Testis (tissue), 5 donors: Measurements from ENCODE around the gene PRPS2. TPM values are rescaled to one million over a fixed set of nuclear protein-coding genes. Genes with fewer than 3 reads are reported as not detected.

Source experiments
- DNase-seq: peaks from one replicate; pipeline ENCODE4 v3.0.0-alpha.2; 2019
- H3K27ac ChIP-seq, 2 donors: fragments of 200-600 bp; sonication (generic); one replicate each; pipeline ENCODE4 v1.5.1; 2019
- H3K27me3 ChIP-seq: fragments of 200-600 bp; sonication (generic); one replicate; pipeline ENCODE4 v1.5.1; 2019
- H3K36me3 ChIP-seq: fragments of 200-600 bp; sonication (generic); one replicate; pipeline ENCODE4 v1.5.1; 2017; ENCODE audit warnings: low read depth; ENCODE audit errors: missing control alignments
- H3K4me1 ChIP-seq: fragments of 200-600 bp; sonication (generic); one replicate; pipeline ENCODE4 v1.5.1; 2019
- H3K4me3 ChIP-seq, 2 donors: fragments of 200-600 bp; sonication (generic); one replicate each; pipeline ENCODE4 v1.5.1; 2017 to 2019
- H3K9me3 ChIP-seq: fragments of 200-600 bp; sonication (generic); one replicate; pipeline ENCODE4 v1.5.1; 2017
- CTCF ChIP-seq, 3 experiments: fragments of 450-650 bp in 2 of 3; fragments of 200-600 bp in 1 of 3; sonication (generic) in 1 of 3; IDR thresholded peaks; one replicate each; pipeline ENCODE4 v1.5.1; 2016 to 2019; ENCODE audit warnings: antibody characterized with exemption in 3 of 3, mild to moderate bottlenecking in 2 of 3, moderate library complexity in 1 of 3
- POLR2A ChIP-seq: fragments of 450-650 bp; IDR thresholded peaks from one replicate; pipeline ENCODE4 v1.6.1; 2017; ENCODE audit warnings: antibody characterized with exemption, mild to moderate bottlenecking, moderate library complexity
- WGBS, 2 donors: methylation state at CpG; one replicate each; pipeline ENCODE4 v1.1.5; 2018; 5-methylcytosine and 5-hydroxymethylcytosine counted together
- intact Hi-C: fragments of 100-400 bp; cut with DNase I; formaldehyde crosslinking; loops from one replicate; pipeline ENCODE4 v1.15.1; 2023; ENCODE audit warnings: low total_unique reads
- long read RNA-seq, 2 donors: transcript quantifications; one replicate each; lab custom pipeline, GENCODE V29; 2026
- polyA plus RNA-seq: library from polyadenylated mRNA; stranded (reverse); fragments of 350-450 nt; fragmentation: Illumina TruSeq; extraction: RNeasy Lipid Tissue Mini Kit (QIAGEN cat#74804); gene quantifications from one replicate; pipeline ENCODE4 v1.2.3, GENCODE V29; 2014; ENCODE audit warnings: low read depth, low replicate concordance; ENCODE audit not compliant: insufficient read depth
- total RNA-seq, 2 donors: library from RNA; depleted of rRNA; stranded (reverse); fragments of >200 nt; gene quantifications; one replicate each; pipeline ENCODE4 v1.2.3, GENCODE V29; 2016

PRPS2 gene
- total RNA-seq (100 to 1,000 TPM; 331 to 693 TPM), polyA plus RNA-seq (224 TPM)
- long read RNA-seq, donor 1, transcript PRPS2-202 (7 exons, 2,511 nt) = major isoform, 30 of 36 reads
- long read RNA-seq, donor 1, partial matches to known transcripts = 0 of 36 reads
- long read RNA-seq, donor 1, other reads (novel, unspliced or antisense) = 0 of 36 reads
- long read RNA-seq, donor 2, transcript PRPS2-202 (7 exons, 2,511 nt) = major isoform, 15 of 18 reads
- long read RNA-seq, donor 2, partial matches to known transcripts = 0 of 18 reads
- long read RNA-seq, donor 2, other reads (novel, unspliced or antisense) = 0 of 18 reads

GRCh38 chrX:12791257-12792228, at the start of gene PRPS2:
PRPS2 (plus strand) TSS chrX:12791412; CDS start chrX:12791498, 86 bp downstream.
- H3K4me3 ChIP-seq = peak within 1 kb of the TSS; percentile 57 to 75
- peak within 1 kb of the TSS; percentile 74 to 83 for H3K27ac ChIP-seq
- TF ChIP-seq CTCF (IDR thresholded peaks at IDR 0.05) = no peak
- TF ChIP-seq POLR2A = no peak
- no peaks in the 10 kb centered on the region for H3K36me3 ChIP-seq
- no peaks in the 10 kb centered on the region for H3K27me3 ChIP-seq
- no peaks in the 10 kb centered on the region for H3K9me3 ChIP-seq
- WGBS, 2 donors = 1% methylated on average over 37 of the region's 113 CpGs; no CpG with 5 or more reads in 1 of the 2 donors
- intact Hi-C loops = no loop called here
- no peaks in the 10 kb centered on the region for H3K4me1 ChIP-seq
- DNase-seq = peak; percentile 88

GRCh38 chrX:12741416-12741815, 49.8 kb upstream of the PRPS2 start:
- Histone ChIP-seq H3K4me3 (no peak overlapping the region), H3K27me3 (no peaks in the 10 kb centered on the region), H3K27ac (no peak overlapping the region), H3K9me3 (no peaks in the 10 kb centered on the region), H3K36me3 (no peaks in the 10 kb centered on the region), H3K4me1 (no peaks in the 10 kb centered on the region)
- TF ChIP-seq CTCF (IDR thresholded peaks at IDR 0.05) (no peak), POLR2A (no peak)
- intact Hi-C loops = no loop called here
- 91 to 93% methylated on average over 6 of the region's 6 CpGs for WGBS, 2 donors
- DNase-seq = no peak

GRCh38 chrX:12747433-12747832, 43.8 kb upstream of the PRPS2 start:
- no peak overlapping the region for H3K27ac ChIP-seq
- 100% methylated on average over 1 of the region's 1 CpG for WGBS, 2 donors

GRCh38 chrX:12751887-12752286, 39.3 kb upstream of the PRPS2 start:
- no peak for DNase-seq
- WGBS, 2 donors = 71 to 92% methylated on average over 1 of the region's 1 CpG
- Histone ChIP-seq H3K4me1 (no peaks in the 10 kb centered on the region), H3K27ac (no peak overlapping the region), H3K36me3 (no peaks in the 10 kb centered on the region), H3K9me3 (no peaks in the 10 kb centered on the region), H3K27me3 (no peaks in the 10 kb centered on the region), H3K4me3 (no peak overlapping the region)
- intact Hi-C loops = no loop called here
- no peak for TF ChIP-seq CTCF (IDR thresholded peaks at IDR 0.05)
- no peak for TF ChIP-seq POLR2A

More at GRCh38 chrX:12747433-12747832, 43.8 kb upstream of the PRPS2 start:
- DNase-seq = no peak
- Histone ChIP-seq H3K36me3 (no peaks in the 10 kb centered on the region), H3K27me3 (no peaks in the 10 kb centered on the region), H3K9me3 (no peaks in the 10 kb centered on the region), H3K4me1 (no peaks in the 10 kb centered on the region), H3K4me3 (no peak overlapping the region)
- intact Hi-C loops = no loop called here
- TF ChIP-seq CTCF (IDR thresholded peaks at IDR 0.05) = no peak
- no peak for TF ChIP-seq POLR2A
